ES-I3 (cell line): ENCODE results near the gene EIF3I.

ENCODE experiments used
- H3K36me3 ChIP-seq: 2 replicates; pipeline ENCODE4 v1.6.1; 2013; ENCODE audit warnings: mild to moderate bottlenecking, low read length, control low read depth, moderate library complexity; ENCODE audit not compliant: insufficient read depth
- H3K4me1 ChIP-seq: 2 replicates; pipeline ENCODE4 v1.6.1; 2013; ENCODE audit warnings: mild to moderate bottlenecking, control low read depth, low read length; ENCODE audit not compliant: insufficient read depth
- H3K9ac ChIP-seq: 2 replicates; pipeline ENCODE4 v1.6.1; 2013; ENCODE audit warnings: low read depth, mild to moderate bottlenecking, low read length, moderate library complexity
- H3K9me3 ChIP-seq: 2 replicates; pipeline ENCODE4 v1.6.1; 2013; ENCODE audit warnings: mild to moderate bottlenecking, low read length, moderate library complexity; ENCODE audit not compliant: control insufficient read depth, insufficient read depth

The EIF3I gene

DNA sequence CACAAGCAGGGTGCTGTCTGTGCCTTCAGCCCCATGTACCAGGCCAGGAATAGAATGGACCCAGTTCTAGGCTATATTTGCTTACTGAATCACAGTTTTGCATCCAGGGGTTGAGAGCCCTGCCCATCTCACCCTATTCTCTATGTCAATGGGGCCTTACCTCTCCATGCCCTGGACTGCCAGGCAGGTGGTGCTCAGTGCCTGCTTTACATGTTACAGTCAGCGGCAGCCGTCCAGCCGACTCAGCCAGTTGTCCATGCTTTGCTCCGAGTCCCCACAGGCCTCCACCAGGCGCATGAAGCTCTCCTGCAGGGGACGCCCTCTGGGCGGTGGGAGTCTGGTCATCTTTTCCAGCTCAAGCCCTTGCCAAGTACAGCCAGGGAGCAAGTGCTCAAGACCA is 12.6 kb downstream of the EIF3I start:
- Histone ChIP-seq H3K4me1 (no peaks in the 10 kb centered on the region), H3K9me3 (no peaks in the 10 kb centered on the region), H3K9ac (no peak overlapping the region), H3K36me3 (peaks cover 13% of the 10 kb centered on the region; the same call in 1 of the 2 replicates)

- peaks cover 2% of the 10 kb centered on the region; the same call in 1 of the 2 replicates for H3K36me3 ChIP-seq
- no peaks in the 10 kb centered on the region for H3K9me3 ChIP-seq
- H3K9ac ChIP-seq = peak overlapping the region; percentile 90
- H3K4me1 ChIP-seq = no peaks in the 10 kb centered on the region
These were observed 17.1 kb downstream of the EIF3I start for GRCh38 chr1:32239337-32239736.

DNA sequence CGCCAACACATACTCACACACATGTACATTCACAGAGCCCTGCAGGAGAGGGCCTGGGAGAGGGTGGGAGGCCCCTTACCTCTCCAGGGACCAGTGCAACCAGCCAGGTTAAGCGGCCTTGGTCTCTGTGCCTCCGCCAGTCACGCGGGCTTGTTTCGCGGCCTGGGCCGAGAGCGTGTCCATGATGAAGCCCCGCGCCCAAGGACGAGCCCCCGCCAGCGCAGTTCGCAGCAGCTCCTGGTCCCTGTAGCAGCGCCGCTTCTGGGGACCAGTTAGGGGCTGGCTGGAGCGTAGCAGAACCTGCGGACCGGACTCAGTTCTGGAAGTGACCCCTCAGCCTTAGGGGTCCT is 17.6 kb downstream of the EIF3I start:
- Histone ChIP-seq H3K4me1 (no peaks in the 10 kb centered on the region), H3K9ac (peak overlapping the region; percentile 90), H3K36me3 (no peaks in the 10 kb centered on the region), H3K9me3 (no peaks in the 10 kb centered on the region)

- no peaks in the 10 kb centered on the region for H3K9me3 ChIP-seq
- H3K4me1 ChIP-seq = no peaks in the 10 kb centered on the region
- no peaks in the 10 kb centered on the region for H3K36me3 ChIP-seq
- peak overlapping the region; percentile 90 for H3K9ac ChIP-seq
These were observed 18.1 kb downstream of the EIF3I start for GRCh38 chr1:32240140-32240951.

- Histone ChIP-seq H3K4me1 (no peaks in the 10 kb centered on the region), H3K9me3 (no peaks in the 10 kb centered on the region), H3K9ac (peak overlapping the region; percentile 90), H3K36me3 (no peaks in the 10 kb centered on the region)
These were observed 19.0 kb downstream of the EIF3I start for GRCh38 chr1:32241001-32241763.

GRCh38 chr1:32242341-32242851 is 20.2 kb downstream of the EIF3I start:
- Histone ChIP-seq H3K9ac (no peak overlapping the region), H3K4me1 (no peaks in the 10 kb centered on the region), H3K9me3 (no peaks in the 10 kb centered on the region), H3K36me3 (no peaks in the 10 kb centered on the region)

DNA sequence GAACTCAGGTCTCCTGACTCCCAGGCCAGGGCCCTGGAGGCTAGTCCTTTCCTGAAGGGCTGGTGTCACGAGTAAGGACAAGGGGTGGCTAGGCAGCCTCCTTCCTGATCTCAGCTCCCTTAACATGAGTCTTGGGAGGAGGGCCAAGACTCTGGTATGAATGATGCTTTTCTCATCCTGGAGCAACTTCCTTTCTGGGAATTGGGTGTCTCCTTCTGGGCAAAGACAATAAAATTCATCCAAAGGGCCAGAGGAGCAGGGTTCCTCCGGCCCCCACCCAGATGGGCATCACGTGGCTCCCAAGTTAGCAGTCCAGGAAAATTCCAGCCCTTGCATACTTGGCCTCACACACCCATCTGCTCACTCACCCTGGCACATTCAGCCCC is 24.7 kb downstream of the EIF3I start, which contains the start of gene FAM167B:
Gene FAM167B, plus strand, starts transcription at position 335 of the 386 bp plus-strand sequence. CDS start 200 bp downstream, outside the sequence.
- Histone ChIP-seq H3K36me3 (no peaks in the 10 kb centered on the region), H3K9me3 (no peaks in the 10 kb centered on the region), H3K4me1 (peaks cover 24% of the 10 kb centered on the region), H3K9ac (no peak within 1 kb of the TSS)

- Histone ChIP-seq H3K4me1 (peaks cover 24% of the 10 kb centered on the region), H3K9me3 (no peaks in the 10 kb centered on the region), H3K9ac (no peak overlapping the region), H3K36me3 (no peaks in the 10 kb centered on the region)
These were observed 25.2 kb downstream of the EIF3I start for GRCh38 chr1:32247452-32247851.

- H3K9me3 ChIP-seq = no peaks in the 10 kb centered on the region
- peaks cover 24% of the 10 kb centered on the region for H3K4me1 ChIP-seq
- H3K36me3 ChIP-seq = no peaks in the 10 kb centered on the region
- H3K9ac ChIP-seq = peak overlapping the region; percentile 33; the same call in 1 of the 2 replicates
These were observed 26.0 kb downstream of the EIF3I start for GRCh38 chr1:32247983-32248889.

DNA sequence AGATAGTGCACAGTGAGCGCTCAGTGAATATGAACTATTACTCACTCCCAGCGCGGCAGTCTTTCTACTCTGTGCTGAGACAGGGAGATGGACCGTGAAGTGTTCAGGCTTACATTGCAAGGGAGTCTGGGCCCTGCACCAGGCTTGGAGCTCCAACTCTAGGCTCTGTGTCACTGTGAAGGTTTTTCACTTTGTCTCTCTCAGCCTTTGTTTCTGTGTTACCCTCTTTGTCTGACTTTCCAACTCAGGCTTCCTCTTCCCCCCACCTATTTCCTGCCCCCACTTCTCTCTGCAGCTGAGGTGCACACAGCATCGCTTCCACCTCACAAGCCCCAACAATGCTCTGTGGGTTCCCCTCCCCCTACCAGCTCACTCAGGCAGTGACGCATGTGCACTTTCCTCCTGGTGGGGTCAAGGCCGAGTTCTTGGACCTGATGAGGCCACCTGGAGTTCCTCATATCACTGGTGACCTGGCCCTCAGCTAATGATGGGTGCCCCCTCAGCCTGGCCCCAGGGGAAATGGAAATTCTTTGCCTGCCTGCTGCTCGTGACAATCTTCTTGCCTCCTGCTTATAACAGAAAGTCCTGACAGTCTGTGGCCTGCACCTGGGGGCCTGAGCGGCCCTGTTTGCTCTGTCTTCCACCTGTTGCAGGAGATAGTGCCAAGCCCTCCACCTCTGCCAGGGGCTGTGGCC is 27.8 kb downstream of the EIF3I start:
- Histone ChIP-seq H3K9ac (no peak overlapping the region), H3K36me3 (no peaks in the 10 kb centered on the region), H3K9me3 (no peaks in the 10 kb centered on the region), H3K4me1 (peaks cover 24% of the 10 kb centered on the region)

DNA sequence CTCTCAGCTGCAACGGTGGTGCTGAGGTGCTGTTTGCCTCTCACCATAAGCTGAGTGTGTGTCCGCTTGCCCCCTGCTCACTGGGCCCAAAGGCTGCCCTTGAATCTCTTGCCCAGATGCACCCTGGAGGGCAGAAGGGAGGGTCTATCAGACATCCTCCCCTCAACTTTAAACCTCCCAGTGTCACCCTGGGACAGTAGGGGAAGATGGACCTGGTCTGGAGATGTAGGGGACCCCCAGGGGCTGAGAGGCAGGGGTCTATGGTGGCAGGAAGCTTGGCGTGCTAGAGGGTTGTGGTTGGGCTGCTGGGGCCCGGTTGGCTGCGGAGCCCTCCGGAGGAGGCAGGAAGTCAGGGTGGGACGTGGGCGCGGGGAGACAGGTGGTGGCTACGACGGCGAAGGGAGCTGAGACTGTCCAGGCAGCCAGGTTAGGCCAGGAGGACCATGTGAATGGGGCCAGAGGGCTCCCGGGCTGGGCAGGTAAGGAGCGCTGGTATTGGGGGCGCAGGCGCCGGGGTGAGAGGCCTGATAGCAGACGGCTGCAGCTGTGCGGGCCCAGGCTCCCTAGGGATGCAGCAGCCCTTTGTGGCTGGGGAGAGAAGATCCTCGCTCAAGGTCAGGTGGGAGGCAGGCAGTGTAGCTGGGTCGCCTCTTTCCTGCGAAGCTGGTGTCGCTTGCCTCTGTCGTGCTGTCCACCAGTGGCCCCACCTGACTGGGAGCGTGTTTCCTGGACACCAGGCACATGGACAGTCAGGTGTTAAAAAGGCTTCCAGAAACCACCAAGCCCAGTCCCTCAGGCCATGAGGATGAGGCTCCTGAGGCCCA is 28.9 kb downstream of the EIF3I start, which contains the start of gene LCK:
Gene LCK, plus strand, starts transcription at position 373 of the 824 bp plus-strand sequence. CDS start 23,065 bp downstream, outside the sequence.
- Histone ChIP-seq H3K9me3 (no peaks in the 10 kb centered on the region), H3K36me3 (no peaks in the 10 kb centered on the region), H3K4me1 (peaks cover 24% of the 10 kb centered on the region), H3K9ac (no peak within 1 kb of the TSS)

GRCh38 chr1:32255072-32256071 is 33.2 kb downstream of the EIF3I start:
- Histone ChIP-seq H3K36me3 (no peaks in the 10 kb centered on the region), H3K4me1 (peaks cover 11% of the 10 kb centered on the region), H3K9ac (no peak overlapping the region), H3K9me3 (no peaks in the 10 kb centered on the region)
